Subcutaneous adipose tissue (tissue), 4 donors: ENCODE results near the gene MTHFD2L. TPM values are rescaled to one million over a fixed set of nuclear protein-coding genes. Genes with fewer than 3 reads are reported as not detected.

Experiments
- total RNA-seq, 4 donors: library from RNA; depleted of rRNA; stranded (reverse); fragments of >200 nt; gene quantifications; one replicate each; pipeline ENCODE4 v1.1.0, GENCODE V29; 2016
- TF ChIP-seq, protein P1 (sequence below): fragments of 450-650 bp; IDR thresholded peaks from one replicate; pipeline ENCODE4 v1.5.1; 2016; ENCODE audit warnings: low read depth, mild to moderate bottlenecking, control low read depth, antibody characterized with exemption, moderate library complexity

MTHFD2L gene
- total RNA-seq, 4 donors from 2014 or later: 10.8 to 19.4 (median 15.3) TPM

DNA sequence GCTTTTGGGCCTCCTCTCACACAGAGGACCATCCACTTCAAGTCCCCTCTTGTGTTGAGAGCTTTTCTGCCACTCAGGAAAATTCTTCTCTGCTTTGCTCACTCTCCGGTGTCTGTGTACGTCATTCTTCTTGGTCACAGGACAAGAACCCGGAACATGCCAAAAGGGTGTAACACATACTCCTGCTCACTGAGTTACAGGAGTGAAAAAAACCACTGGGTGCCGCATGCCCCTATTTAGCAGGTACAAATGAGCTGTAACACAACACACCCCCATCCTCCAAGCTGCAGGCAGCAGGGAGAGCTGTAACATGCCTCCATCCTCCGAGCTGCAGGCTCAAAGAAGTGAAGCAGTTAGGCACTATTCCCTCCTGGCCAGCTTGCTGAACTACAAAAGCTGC is 45.9 kb upstream of the MTHFD2L start:
- TF ChIP-seq, protein P1, sequence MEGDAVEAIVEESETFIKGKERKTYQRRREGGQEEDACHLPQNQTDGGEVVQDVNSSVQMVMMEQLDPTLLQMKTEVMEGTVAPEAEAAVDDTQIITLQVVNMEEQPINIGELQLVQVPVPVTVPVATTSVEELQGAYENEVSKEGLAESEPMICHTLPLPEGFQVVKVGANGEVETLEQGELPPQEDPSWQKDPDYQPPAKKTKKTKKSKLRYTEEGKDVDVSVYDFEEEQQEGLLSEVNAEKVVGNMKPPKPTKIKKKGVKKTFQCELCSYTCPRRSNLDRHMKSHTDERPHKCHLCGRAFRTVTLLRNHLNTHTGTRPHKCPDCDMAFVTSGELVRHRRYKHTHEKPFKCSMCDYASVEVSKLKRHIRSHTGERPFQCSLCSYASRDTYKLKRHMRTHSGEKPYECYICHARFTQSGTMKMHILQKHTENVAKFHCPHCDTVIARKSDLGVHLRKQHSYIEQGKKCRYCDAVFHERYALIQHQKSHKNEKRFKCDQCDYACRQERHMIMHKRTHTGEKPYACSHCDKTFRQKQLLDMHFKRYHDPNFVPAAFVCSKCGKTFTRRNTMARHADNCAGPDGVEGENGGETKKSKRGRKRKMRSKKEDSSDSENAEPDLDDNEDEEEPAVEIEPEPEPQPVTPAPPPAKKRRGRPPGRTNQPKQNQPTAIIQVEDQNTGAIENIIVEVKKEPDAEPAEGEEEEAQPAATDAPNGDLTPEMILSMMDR: no peak

DNA sequence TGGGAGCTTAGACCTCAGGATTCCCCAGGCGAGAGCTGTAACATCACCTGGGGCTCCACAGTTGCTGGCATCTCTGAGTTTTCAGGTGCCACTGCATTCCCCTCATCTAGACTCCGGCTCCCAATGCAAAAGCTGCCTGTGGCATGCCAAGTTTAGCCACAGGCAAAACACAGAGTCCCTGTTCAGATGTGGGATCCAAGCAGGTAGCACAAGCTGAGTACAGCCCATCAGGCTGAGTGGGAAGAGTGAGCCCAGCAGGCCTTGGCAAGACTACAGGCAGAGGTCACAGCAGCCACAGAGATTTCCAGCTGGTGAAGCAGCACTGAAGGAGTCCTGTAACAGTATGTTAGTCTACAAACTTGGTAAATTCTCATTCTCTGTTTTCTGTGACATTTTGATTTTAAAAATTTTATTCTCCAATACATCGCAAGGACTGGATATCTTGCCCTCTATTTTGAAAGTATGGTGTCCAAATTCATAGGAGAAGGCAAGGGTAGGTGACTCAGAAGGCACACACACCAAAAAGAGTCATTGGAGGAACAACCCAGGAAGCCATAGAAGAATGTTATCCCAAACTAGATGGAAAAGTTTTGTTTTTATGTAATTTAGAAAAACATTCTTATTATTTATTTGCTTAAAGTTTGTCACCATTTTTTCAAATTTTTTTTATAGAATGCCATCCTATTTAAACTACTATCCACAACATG is 45.4 kb upstream of the MTHFD2L start:
- TF ChIP-seq, protein P1: no peak

DNA sequence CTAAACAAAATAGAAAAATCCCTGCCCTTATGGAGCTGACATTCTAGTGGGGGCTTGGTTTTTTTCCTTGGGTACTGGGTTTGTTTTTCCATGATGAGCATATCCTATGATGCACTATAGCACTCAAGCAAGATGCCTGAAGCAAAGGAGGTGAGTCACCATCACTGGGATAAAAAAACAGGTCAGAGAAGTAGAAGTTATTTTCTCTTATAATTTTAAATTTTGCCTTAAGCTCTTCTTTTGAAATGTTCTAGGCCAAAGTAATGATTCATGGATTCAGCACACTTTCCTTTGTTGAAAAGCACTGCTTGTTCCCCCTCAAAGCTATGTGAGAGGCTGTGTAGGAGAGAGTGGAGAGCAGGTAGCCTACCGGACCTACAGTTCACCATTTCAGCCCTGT is 43.7 kb upstream of the MTHFD2L start:
- TF ChIP-seq, protein P1: no peak

DNA sequence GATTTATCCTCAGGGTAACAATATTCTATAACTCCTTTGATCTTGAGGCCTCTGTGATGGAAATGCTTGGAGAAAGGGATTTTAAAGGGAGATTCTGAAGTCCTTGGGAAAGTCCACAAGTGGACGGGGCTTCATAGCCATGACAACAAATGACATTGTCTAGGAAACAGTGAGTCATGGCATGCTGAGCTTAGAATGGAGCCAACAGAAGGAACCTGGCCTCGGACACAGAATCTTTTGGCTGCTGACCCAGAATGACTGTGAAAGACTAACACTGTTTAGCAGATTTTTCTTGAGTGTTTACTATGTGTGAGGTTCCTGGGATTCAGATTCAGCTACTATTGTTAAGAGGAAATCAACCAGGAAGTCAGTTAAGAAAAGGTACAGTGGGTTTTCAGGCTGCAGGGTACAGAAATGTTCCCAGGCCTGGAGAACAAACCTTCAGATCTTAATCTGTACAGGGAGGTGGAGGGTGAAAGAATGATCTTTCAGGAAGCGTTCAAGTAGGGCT is 40.8 kb upstream of the MTHFD2L start:
- TF ChIP-seq, protein P1: no peak

DNA sequence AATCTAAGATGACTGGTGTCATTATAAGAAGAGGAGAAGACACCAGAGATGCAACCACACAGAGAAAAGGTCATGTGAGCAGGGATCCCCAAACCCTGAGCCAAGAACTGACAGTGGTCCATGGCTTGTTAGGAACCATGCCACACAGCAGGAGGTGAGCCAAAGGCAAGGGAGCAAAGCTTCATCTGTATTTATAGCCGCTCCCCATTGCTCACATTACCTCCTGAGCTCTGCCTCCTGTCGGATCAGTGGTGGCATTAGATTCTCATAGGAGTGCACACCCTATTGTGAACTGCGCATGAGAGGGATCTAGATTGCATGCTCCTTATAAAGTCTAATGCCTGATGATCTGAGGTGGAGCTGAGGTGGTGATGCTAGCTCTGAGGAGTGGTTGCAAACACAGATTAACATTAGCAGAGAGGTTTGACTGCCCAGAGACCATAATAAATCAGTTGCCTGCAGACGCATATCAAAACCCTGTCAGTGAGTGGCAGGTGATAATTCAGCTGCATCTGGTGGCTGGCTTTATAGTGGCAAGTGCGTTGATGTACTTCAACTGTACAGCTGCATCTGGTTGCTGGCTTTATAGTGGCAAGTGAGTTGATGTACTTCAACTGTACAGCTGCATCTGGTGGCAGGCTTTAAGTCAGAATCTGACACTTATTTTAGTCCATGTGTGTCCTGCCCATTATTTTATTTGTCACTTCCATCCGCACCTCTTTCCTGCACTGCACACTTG is 39.1 kb upstream of the MTHFD2L start:
- TF ChIP-seq, protein P1: no peak

DNA sequence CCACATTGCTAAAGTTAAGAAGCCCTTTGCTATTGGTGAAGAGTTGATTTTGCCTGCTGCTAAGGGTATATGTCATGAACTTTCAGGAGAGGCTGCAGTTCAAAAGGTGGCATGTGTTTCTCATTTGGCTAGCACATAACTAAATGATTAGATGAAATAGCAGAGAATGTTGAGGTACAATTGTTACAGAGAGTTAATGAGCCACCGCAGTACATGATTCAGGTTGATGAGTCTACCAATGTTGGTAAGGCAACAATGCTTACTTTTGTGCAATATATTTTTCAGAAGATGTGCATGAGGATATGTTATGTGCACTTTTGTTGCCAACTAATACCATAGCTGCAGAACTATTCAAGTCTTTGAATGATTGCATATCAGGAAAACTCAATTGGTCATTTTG is 37.8 kb upstream of the MTHFD2L start:
- TF ChIP-seq, protein P1: no peak
